Testis (tissue), 2 donors: ENCODE results near the gene MSI2.

Experiments used
- CTCF ChIP-seq, 3 experiments: fragments of 450-650 bp in 2 of 3; fragments of 200-600 bp in 1 of 3; sonication (generic) in 1 of 3; IDR thresholded peaks; one replicate each; pipeline ENCODE4 v1.5.1; 2016 to 2019; ENCODE audit warnings: antibody characterized with exemption in 3 of 3, mild to moderate bottlenecking in 2 of 3, moderate library complexity in 1 of 3
- POLR2A ChIP-seq: fragments of 450-650 bp; IDR thresholded peaks from one replicate; pipeline ENCODE4 v1.6.1; 2017; ENCODE audit warnings: antibody characterized with exemption, mild to moderate bottlenecking, moderate library complexity

- TF ChIP-seq CTCF (IDR thresholded peaks at IDR 0.05) (no peak), POLR2A (no peak)
Observed at GRCh38 chr17:57600074-57600473, 343.8 kb downstream of the MSI2 start.
